ENCODE results near the gene MLLT3.
"Not testable (repeated sequence)": the region's sequence is repeated elsewhere in the genome, so short reads cannot be mapped to it uniquely, and the experiment has no call there.

Gene MLLT3

DNA sequence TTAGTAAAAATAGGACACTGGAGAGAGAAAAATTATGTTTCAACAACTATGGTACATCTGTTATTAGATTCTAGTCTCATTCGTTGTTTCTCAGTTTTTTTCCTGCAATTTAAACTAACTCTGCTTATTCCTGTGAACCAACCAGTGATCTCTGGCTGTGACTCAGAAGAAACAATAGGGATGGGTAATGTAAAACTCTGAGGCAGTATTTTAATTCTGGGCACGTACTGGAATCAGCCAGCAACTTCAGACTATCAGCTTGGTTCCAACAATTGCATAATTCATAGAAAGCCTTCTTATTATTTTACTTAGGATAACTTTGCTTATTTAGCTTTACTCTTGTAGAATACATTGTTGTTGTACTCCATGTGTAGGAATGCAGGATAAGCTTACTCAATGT, 28.8 kb downstream of the MLLT3 start:
- no peak for DNase-seq

DNA sequence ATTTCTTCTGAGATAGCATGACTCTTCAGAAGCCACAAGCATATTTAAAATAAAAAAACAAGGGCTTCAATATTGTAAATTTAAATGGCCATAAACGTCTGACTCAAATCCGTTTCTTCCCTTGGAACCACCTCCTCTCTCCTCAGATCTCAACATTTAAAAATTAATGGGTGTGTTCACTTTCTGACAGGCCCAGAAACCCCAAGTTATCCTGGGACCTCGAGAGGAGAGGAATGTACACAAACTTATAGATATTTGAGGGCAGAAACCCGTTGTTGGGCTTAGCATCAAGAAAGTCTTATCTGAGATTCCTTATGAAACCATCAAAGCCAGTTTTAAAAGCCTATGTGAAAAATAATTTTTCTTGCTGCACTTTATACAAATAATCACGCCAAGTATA, 29.2 kb downstream of the MLLT3 start:
- no peak for DNase-seq

- DNase-seq, result no peak
Measured at GRCh38 chr9:20592673-20593072, 29.6 kb downstream of the MLLT3 start.

DNA sequence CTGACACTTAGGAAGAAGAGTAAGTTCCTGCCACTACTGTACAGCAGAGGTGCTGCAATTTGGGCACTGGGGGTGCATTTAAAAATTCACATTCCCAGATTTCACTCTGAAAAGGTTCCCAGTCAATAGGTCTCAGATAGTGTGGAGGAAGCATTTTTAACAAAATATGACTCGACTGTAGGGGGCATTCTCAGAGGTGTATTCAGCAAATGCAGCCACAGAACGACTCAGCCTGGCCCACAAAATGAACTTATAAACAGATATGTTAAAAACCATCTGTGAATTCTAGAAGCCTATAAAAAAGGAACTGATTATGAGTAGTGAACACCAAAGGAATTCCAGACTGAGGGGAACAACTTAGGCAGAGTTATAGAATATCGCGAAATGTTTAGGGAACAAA, 31.1 kb downstream of the MLLT3 start:
- no peak for DNase-seq

GRCh38 chr9:20584968-20585643, 37.2 kb downstream of the MLLT3 start:
- no peak for DNase-seq

DNA sequence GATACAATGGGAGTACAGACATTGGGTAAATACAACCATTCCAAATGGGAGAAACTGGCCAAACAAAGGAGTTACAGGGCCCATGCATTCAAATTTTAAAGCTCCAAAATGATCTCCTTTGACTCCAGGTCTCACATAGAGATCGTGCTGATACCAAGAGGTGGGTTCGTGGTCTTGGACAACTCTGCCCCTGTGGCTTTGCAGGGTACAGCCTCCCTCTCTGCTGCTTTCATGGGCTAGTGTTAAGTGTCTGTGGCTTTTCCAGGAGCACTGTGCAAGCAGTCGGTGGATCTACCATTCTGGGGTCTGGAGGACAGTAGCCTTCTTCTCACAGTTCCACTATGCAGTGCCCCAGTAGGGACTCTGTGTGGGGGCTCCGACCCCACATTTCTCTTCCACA, 39.2 kb downstream of the MLLT3 start:
- not testable (repeated sequence) for DNase-seq

GRCh38 chr9:20582150-20582549, 40.1 kb downstream of the MLLT3 start:
- DNase-seq, result no peak

DNA sequence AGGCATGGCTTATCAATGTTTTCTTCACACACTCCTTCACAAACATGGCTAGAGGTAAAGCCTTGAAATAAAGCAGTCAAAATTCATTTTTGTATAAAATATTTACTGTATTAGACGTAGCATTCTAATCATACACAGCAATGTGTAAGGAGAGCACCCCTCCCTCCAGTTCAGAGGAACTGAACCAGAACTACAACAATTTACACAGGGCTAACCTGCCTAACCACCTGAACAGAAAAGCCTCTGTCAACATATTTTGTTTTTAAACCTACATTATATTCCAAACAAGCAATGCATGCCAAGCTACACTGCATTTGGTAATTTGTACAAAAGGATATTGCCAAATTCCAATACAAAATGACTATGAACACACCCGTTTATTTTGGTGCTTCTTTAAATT, 41.6 kb downstream of the MLLT3 start:
- DNase-seq, result no peak

- DNase-seq, result no peak
Measured at GRCh38 chr9:20579524-20580314, 42.6 kb downstream of the MLLT3 start.

GRCh38 chr9:20573023-20573422, 49.3 kb downstream of the MLLT3 start:
- no peak for DNase-seq

GRCh38 chr9:20570756-20571155, 51.5 kb downstream of the MLLT3 start:
- no peak for DNase-seq

- DNase-seq, result no peak
Measured at GRCh38 chr9:20570087-20570486, 52.2 kb downstream of the MLLT3 start.

DNA sequence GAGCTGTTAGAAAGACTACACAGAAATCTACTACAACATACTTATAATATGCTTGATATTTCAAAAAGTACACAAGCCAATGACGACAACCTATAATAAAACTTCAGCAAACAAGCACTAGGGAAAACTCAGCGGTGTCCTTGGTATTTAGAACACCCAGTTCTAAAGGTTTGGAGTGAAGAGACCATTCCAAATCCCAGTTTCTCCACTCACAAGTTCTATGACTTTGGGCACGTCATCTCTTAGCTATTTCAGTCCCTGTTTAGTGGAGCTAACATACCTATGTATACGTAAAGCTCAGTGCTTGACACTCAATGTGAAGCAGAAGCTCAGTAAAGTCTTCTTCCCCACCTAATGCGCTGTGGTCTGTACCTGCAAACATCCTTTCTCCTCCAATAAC, 52.8 kb downstream of the MLLT3 start:
- no peak for DNase-seq

- DNase-seq, result no peak
Measured at GRCh38 chr9:20568400-20568799, 53.9 kb downstream of the MLLT3 start.

- no peak for DNase-seq
Measured at GRCh38 chr9:20566401-20566800, 55.9 kb downstream of the MLLT3 start.

GRCh38 chr9:20564650-20565049, 57.6 kb downstream of the MLLT3 start:
- DNase-seq, result peak; percentile 29

- no peak for DNase-seq
Measured at GRCh38 chr9:20563917-20564316, 58.4 kb downstream of the MLLT3 start.

DNA sequence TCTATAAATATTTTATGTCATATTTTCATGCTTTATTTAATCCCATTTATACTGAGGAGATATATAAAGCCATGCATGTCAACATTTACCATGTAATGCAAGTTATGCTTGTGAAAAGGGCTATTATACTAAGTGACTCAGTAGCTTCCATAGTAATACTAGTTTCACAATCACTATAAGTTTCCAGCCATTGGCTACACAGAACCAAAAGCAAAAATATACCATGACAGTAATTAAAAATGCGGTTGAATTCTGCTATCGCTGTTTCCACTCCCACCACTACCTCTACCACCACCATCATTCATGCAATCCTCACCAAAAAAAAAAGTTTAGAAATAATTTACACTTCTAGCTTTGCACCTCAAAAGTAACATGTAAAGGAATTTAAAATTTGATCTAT, 60.2 kb downstream of the MLLT3 start:
- DNase-seq, result no peak

GRCh38 chr9:20561531-20561930, 60.8 kb downstream of the MLLT3 start:
- DNase-seq, result no peak

DNA sequence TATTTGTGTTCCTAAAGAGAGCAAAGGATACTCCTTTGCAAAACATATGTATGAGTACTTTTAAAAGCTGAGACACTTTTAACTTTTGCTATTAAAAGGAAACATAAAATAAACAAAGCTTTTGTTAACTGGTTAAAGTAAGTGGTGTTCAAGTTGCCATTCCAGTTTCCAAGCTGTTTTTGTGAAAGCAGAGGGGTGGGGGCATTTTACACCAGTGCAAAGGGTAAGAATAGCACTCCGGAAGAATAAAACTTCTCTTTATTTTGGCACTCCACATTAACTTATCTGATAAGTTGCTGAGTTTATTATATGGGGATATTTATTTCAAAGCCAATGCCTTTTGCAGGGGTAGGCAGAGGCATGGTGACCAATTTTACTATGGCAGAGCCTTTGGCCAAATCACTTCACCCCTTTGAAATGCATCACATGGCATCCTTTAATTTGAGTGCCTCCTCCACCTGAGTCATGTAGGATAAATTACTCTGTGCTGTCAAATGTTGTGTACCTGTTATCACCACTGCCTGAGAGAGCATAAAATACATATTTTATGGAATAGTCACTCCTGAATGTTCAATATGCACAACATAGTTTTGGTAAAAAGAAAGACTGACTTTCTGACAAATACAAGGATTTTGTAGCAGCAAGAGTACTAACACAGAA, 62.9 kb downstream of the MLLT3 start:
- DNase-seq, result no peak

DNA sequence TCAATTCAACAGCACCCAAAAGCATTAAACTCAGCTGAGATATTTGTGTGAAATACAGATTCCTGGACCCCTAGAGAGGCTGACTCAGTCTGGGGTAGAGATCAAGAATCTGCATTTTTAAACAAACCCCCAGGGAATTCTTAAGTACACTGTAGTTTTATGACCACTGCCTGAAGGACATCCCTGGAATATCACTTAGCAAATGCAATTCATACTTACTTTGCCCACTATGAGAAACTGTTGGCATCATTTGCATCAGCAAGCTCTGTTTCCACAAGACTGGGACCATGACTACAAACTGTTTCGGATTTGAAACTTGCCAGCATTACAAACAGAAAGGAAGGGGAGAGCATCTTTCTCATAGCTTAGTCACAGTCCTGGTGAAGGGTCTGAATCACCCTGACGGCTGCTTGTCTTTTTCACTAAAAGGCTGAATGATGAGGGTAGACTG, 63.7 kb downstream of the MLLT3 start:
- DNase-seq, result no peak

DNA sequence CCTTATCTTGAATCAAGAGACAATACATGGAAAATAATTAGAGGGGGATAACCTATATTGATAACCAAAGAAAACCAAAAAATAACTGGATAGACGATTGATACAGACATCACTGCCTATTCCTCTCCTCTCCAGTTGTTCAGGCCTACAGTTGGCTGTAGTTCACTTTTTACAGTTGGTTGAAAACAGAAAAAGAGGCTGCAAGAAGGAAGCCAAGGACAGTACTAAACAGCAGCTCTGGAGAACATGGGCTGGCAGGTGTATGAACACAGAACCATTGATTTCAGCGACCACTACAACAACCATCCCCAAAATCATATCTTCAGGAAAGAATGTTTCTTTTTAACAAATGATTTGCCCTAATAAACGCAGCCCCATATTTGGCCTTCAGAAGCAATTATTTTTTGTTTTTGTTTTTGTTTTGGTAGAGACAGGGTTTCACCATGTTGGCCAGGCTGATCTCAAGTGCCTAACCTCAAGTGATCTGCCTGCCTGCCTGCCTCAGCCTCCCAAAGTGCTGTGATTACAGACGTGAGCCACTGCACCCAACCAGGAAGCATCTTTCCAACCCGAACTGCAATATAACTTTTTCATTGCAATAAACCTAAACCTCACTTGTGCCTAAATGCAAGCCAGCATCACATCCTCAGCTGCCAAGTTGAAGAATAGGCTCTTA, 64.3 kb downstream of the MLLT3 start:
- no peak for DNase-seq

GRCh38 chr9:20557285-20557684, 65.0 kb downstream of the MLLT3 start:
- no peak for DNase-seq
